ENCODE results near the gene CLEC18A.
"Not testable (repeated sequence)": the region's sequence is repeated elsewhere in the genome, so short reads cannot be mapped to it uniquely, and the experiment has no call there.

GRCh38 chr16:69969657-69970056, 18.5 kb downstream of the CLEC18A start:
- TF ChIP-seq INSM2 (tag by site-specific recombination; IDR thresholded peaks at IDR 0.05); ZNF274 (IDR thresholded peaks at IDR 0.05; ENCODE audit: low read length); ZNF274 (tag by site-specific recombination; IDR thresholded peaks at IDR 0.05; ENCODE audit: borderline replicate concordance); ZNF335 (tag by site-specific recombination; conservative IDR thresholded peaks at IDR 0.05); ATF2 (tag by site-specific recombination; IDR thresholded peaks at IDR 0.05; ENCODE audit: low read depth); ZNF585B (tag by site-specific recombination; IDR thresholded peaks at IDR 0.05); ZNF530 (tag by site-specific recombination; IDR thresholded peaks at IDR 0.05; ENCODE audit: low read depth); ZNF292 (tag by site-specific recombination; IDR thresholded peaks at IDR 0.05; ENCODE audit: borderline replicate concordance, low read depth); YY1 (tag by site-specific recombination; IDR thresholded peaks at IDR 0.05); ZNF391 (tag by site-specific recombination; IDR thresholded peaks at IDR 0.05; ENCODE audit: borderline replicate concordance, low read depth); ZNF707 (tag by site-specific recombination; IDR thresholded peaks at IDR 0.05): not testable (repeated sequence)
- TF ChIP-seq, protein P1, sequence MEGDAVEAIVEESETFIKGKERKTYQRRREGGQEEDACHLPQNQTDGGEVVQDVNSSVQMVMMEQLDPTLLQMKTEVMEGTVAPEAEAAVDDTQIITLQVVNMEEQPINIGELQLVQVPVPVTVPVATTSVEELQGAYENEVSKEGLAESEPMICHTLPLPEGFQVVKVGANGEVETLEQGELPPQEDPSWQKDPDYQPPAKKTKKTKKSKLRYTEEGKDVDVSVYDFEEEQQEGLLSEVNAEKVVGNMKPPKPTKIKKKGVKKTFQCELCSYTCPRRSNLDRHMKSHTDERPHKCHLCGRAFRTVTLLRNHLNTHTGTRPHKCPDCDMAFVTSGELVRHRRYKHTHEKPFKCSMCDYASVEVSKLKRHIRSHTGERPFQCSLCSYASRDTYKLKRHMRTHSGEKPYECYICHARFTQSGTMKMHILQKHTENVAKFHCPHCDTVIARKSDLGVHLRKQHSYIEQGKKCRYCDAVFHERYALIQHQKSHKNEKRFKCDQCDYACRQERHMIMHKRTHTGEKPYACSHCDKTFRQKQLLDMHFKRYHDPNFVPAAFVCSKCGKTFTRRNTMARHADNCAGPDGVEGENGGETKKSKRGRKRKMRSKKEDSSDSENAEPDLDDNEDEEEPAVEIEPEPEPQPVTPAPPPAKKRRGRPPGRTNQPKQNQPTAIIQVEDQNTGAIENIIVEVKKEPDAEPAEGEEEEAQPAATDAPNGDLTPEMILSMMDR (tag by site-specific recombination; IDR thresholded peaks at IDR 0.05) = not testable (repeated sequence)

All from HEK293 (cell line).